Astrocyte (in vitro differentiated cells and primary cell): Measurements from ENCODE around the gene MAJIN. TPM values are rescaled to one million over a fixed set of nuclear protein-coding genes. Genes with fewer than 3 reads are reported as not detected.

Experiments used
- DNase-seq: peaks from one replicate; pipeline ENCODE4 v3.0.0-alpha.2; 2010; ENCODE audit warnings: low read depth
- FAIRE-seq: peaks from 2 replicates; lab custom pipeline; 2011; peaks lifted over from hg19 to GRCh38; lab: Jason Lieb, UNC
- H2AFZ ChIP-seq: 2 replicates; pipeline ENCODE4 v1.6.0; 2012; ENCODE audit warnings: low read depth, low read length, inconsistent platforms
- H3K27ac ChIP-seq: 2 replicates; pipeline ENCODE4 v1.5.1; 2011; ENCODE audit warnings: low read depth, low read length, inconsistent platforms
- H3K27me3 ChIP-seq: 2 replicates; pipeline ENCODE4 v1.6.0; 2011; ENCODE audit warnings: low read length, inconsistent platforms; ENCODE audit not compliant: insufficient read depth
- H3K36me3 ChIP-seq: 2 replicates; pipeline ENCODE4 v1.5.1; 2011; ENCODE audit warnings: low read length, inconsistent platforms; ENCODE audit not compliant: insufficient read depth
- H3K4me1 ChIP-seq: 2 replicates; pipeline ENCODE4 v1.5.1; 2011; ENCODE audit warnings: low read length, inconsistent platforms; ENCODE audit not compliant: insufficient read depth
- H3K4me2 ChIP-seq: 2 replicates; pipeline ENCODE4 v1.6.0; 2012; ENCODE audit warnings: low read length, inconsistent platforms
- H3K4me3 ChIP-seq: 2 replicates; pipeline ENCODE4 v1.5.1; 2011; ENCODE audit warnings: low read depth, mild to moderate bottlenecking, low read length, inconsistent platforms; ENCODE audit not compliant: insufficient read depth
- H3K79me2 ChIP-seq: 2 replicates; pipeline ENCODE4 v1.6.0; 2012; ENCODE audit warnings: mild to moderate bottlenecking, low read length, inconsistent platforms; ENCODE audit not compliant: insufficient read depth
- H3K9ac ChIP-seq: 2 replicates; pipeline ENCODE4 v1.6.0; 2012; ENCODE audit warnings: mild to moderate bottlenecking, low read length, inconsistent platforms
- H3K9me3 ChIP-seq: 2 replicates; pipeline ENCODE4 v1.5.1; 2012; ENCODE audit warnings: low read depth, mild to moderate bottlenecking, low read length, inconsistent platforms; ENCODE audit not compliant: insufficient read depth
- H4K20me1 ChIP-seq: 2 replicates; pipeline ENCODE4 v1.6.0; 2012; ENCODE audit warnings: low read length, inconsistent platforms; ENCODE audit not compliant: insufficient read depth
- H3K27ac Mint-ChIP-seq: one replicate; pipeline ENCODE4 v1.8.0; 2021; ENCODE audit warnings: mild to moderate bottlenecking, mixed read lengths; ENCODE audit not compliant: unreplicated experiment
- H3K27me3 Mint-ChIP-seq: one replicate; pipeline ENCODE4 v1.8.0; 2021; ENCODE audit warnings: low read depth, mixed read lengths; ENCODE audit not compliant: unreplicated experiment
- H3K36me3 Mint-ChIP-seq: one replicate; pipeline ENCODE4 v1.8.0; 2021; ENCODE audit warnings: low read depth, mixed read lengths; ENCODE audit not compliant: unreplicated experiment
- H3K4me1 Mint-ChIP-seq: one replicate; pipeline ENCODE4 v1.8.0; 2021; ENCODE audit warnings: low read depth, mixed read lengths; ENCODE audit not compliant: unreplicated experiment
- H3K4me3 Mint-ChIP-seq: one replicate; pipeline ENCODE4 v1.8.0; 2021; ENCODE audit warnings: mild to moderate bottlenecking, moderate library complexity, mixed read lengths; ENCODE audit not compliant: unreplicated experiment
- H3K9me3 Mint-ChIP-seq: one replicate; pipeline ENCODE4 v1.8.0; 2021; ENCODE audit warnings: mild to moderate bottlenecking, mixed read lengths; ENCODE audit not compliant: unreplicated experiment
- CTCF ChIP-seq: IDR thresholded peaks from 2 replicates; pipeline ENCODE4 v1.5.1; 2011; ENCODE audit warnings: low read depth, mild to moderate bottlenecking, inconsistent platforms, low read length, moderate library complexity; ENCODE audit not compliant: insufficient read depth
- EZH2 ChIP-seq: IDR thresholded peaks from 2 replicates; pipeline ENCODE4 v1.6.1; 2012; ENCODE audit warnings: mild to moderate bottlenecking, low read length, inconsistent platforms; ENCODE audit not compliant: insufficient read depth
- total RNA-seq: library from RNA; stranded (reverse); gene quantifications from 2 replicates; pipeline ENCODE4 v1.2.1, GENCODE V29; 2021

Gene MAJIN
- total RNA-seq, 1 donor from 2014 or later, result not detected

GRCh38 chr11:65003282-65003681 is 31.4 kb upstream of the MAJIN start:
- Histone ChIP-seq H3K27ac (no peak overlapping the region), H3K9me3 (no peaks in the 10 kb centered on the region), H3K4me3 (no peak overlapping the region), H3K36me3 (no peaks in the 10 kb centered on the region), H4K20me1 (no peaks in the 10 kb centered on the region), H3K4me2 (no peak overlapping the region), H3K27me3 (no peaks in the 10 kb centered on the region), H3K9ac (no peak overlapping the region), H3K79me2 (no peaks in the 10 kb centered on the region), H3K4me1 (peaks cover 12% of the 10 kb centered on the region), H2AFZ (no peak overlapping the region)
- Mint-ChIP-seq H3K4me3 (no peak overlapping the region), H3K9me3 (peaks cover 4% of the 10 kb centered on the region), H3K27me3 (peaks cover 16% of the 10 kb centered on the region), H3K4me1 (peaks cover 13% of the 10 kb centered on the region), H3K27ac (no peak overlapping the region), H3K36me3 (no peaks in the 10 kb centered on the region)
- DNase-seq (peak; percentile 18), FAIRE-seq (no peak)
- TF ChIP-seq EZH2, result no peak
- TF ChIP-seq CTCF, result no peak

DNA sequence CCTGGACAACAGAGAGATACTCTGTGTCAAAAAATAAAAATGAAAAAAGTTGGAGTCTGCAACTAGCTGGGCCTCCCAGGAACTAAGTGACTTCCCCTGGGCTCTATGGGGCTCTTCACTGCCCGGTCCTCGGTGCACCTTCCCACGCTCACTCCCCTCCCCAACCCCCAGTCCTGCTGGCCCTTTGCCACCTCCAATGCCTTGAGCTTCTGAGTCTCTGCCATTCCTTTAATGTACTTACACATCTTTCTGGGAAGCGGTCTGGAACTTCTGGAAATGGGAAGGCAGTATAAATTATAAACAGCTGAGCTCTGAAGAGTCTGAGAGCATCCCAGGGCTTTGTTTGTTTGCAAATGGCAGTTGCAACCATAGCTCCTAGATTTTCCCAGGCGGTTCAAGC is 30.8 kb upstream of the MAJIN start:
- Histone ChIP-seq H3K36me3 (no peaks in the 10 kb centered on the region), H3K27ac (no peak overlapping the region), H3K27me3 (no peaks in the 10 kb centered on the region), H3K4me2 (no peak overlapping the region), H3K9ac (no peak overlapping the region), H3K4me1 (peaks cover 12% of the 10 kb centered on the region), H2AFZ (no peak overlapping the region), H3K9me3 (no peaks in the 10 kb centered on the region), H3K4me3 (no peak overlapping the region), H4K20me1 (no peaks in the 10 kb centered on the region), H3K79me2 (no peaks in the 10 kb centered on the region)
- Mint-ChIP-seq H3K9me3 (peaks cover 5% of the 10 kb centered on the region), H3K27me3 (peaks cover 16% of the 10 kb centered on the region), H3K36me3 (no peaks in the 10 kb centered on the region), H3K4me1 (peaks cover 13% of the 10 kb centered on the region), H3K4me3 (no peak overlapping the region), H3K27ac (no peak overlapping the region)
- FAIRE-seq, result no peak
- DNase-seq, result no peak
- TF ChIP-seq CTCF, result no peak
- TF ChIP-seq EZH2, result no peak

- Histone ChIP-seq H4K20me1 (no peaks in the 10 kb centered on the region), H3K4me2 (no peak overlapping the region), H3K9ac (no peak overlapping the region), H3K27me3 (no peaks in the 10 kb centered on the region), H3K4me1 (peaks cover 7% of the 10 kb centered on the region), H3K4me3 (no peak overlapping the region), H3K36me3 (no peaks in the 10 kb centered on the region), H3K9me3 (no peaks in the 10 kb centered on the region), H2AFZ (no peak overlapping the region), H3K79me2 (no peaks in the 10 kb centered on the region), H3K27ac (no peak overlapping the region)
- DNase-seq (no peak), FAIRE-seq (no peak)
- Mint-ChIP-seq H3K4me1 (peaks cover 9% of the 10 kb centered on the region), H3K36me3 (no peaks in the 10 kb centered on the region), H3K27ac (no peak overlapping the region), H3K27me3 (peaks cover 9% of the 10 kb centered on the region), H3K4me3 (no peak overlapping the region), H3K9me3 (peaks cover 5% of the 10 kb centered on the region)
- TF ChIP-seq CTCF (no peak), EZH2 (no peak)
Observed at GRCh38 chr11:64999478-64999877, 27.6 kb upstream of the MAJIN start.
